IMR-90 (cell line): ENCODE measurements around the gene FOXN3. TPM values are rescaled to one million over a fixed set of nuclear protein-coding genes. Genes with fewer than 3 reads are reported as not detected.
A peak's percentile ranks its signal among the peaks of the same experiment; 100 is the strongest.

Experiments used
- ATAC-seq: fragments of 200-7000 bp; cut with Tn5 transposase; 2 replicates; pipeline ENCODE4 v1.9.1; 2020; ENCODE audit warnings: low read depth, mild to moderate bottlenecking, moderate library complexity
- BruUV-seq: library from RNA; stranded (reverse); fragments of 400-500 nt; replicated peaks from 2 replicates; lab custom pipeline; 2021; lab: Mats Ljungman, UMichigan
- CTCF ChIA-PET: fragments of 300-600 bp; formaldehyde crosslinking; extraction: SDS; loops from one replicate; lab custom pipeline; 2021; ENCODE audit warnings: antibody characterized with exemption; lab: Yijun Ruan, JAX
- POLR2A ChIA-PET: fragments of 300-600 bp; sonication (Branson Sonifier 250); formaldehyde crosslinking; loops from one replicate; lab custom pipeline; 2022; ENCODE audit warnings: antibody characterized with exemption; ENCODE audit not compliant: unreplicated experiment; lab: Charles Lee
- DNase-seq: peaks from one replicate; pipeline ENCODE4 v3.0.0; 2013
- H2AFZ ChIP-seq: replicated peaks from 2 replicates; pipeline ENCODE3; 2013; ENCODE audit warnings: low read length, mild to moderate bottlenecking; ENCODE audit not compliant: poor library complexity
- H2AK5ac ChIP-seq: 2 replicates; pipeline ENCODE4 v1.6.1; 2013; ENCODE audit warnings: low read depth, low read length, inconsistent platforms
- H2AK9ac ChIP-seq: replicated peaks from 2 replicates; pipeline ENCODE3; 2013; ENCODE audit warnings: mild to moderate bottlenecking, low read depth, low read length, moderate library complexity; ENCODE audit not compliant: poor library complexity
- H2BK120ac ChIP-seq: 2 replicates; pipeline ENCODE4 v1.6.1; 2013; ENCODE audit warnings: low read depth, low read length, inconsistent platforms
- H2BK15ac ChIP-seq: 3 replicates; pipeline ENCODE4 v1.6.1; 2013; ENCODE audit warnings: low read depth, low read length, inconsistent platforms
- H2BK20ac ChIP-seq: 2 replicates; pipeline ENCODE4 v1.6.1; 2013; ENCODE audit warnings: low read depth, mild to moderate bottlenecking, inconsistent platforms, low read length, moderate library complexity
- H2BK5ac ChIP-seq: 2 replicates; pipeline ENCODE4 v1.6.1; 2013; ENCODE audit warnings: mild to moderate bottlenecking, low read depth, low read length, inconsistent platforms; ENCODE audit not compliant: poor library complexity, severe bottlenecking
- H3K14ac ChIP-seq: replicated peaks from 2 replicates; pipeline ENCODE4 v1.6.1; 2013; ENCODE audit warnings: low read depth, low read length, inconsistent platforms
- H3K18ac ChIP-seq: 2 replicates; pipeline ENCODE4 v1.6.1; 2013; ENCODE audit warnings: low read depth, low read length, control low read depth
- H3K23ac ChIP-seq: 2 replicates; pipeline ENCODE4 v1.6.1; 2013; ENCODE audit warnings: low read depth, low read length, inconsistent platforms
- H3K27ac ChIP-seq: 2 replicates; pipeline ENCODE4 v1.5.1; 2013; ENCODE audit warnings: mild to moderate bottlenecking, control low read depth, low read length; ENCODE audit not compliant: insufficient read depth
- H3K27me3 ChIP-seq: 2 replicates; pipeline ENCODE4 v1.6.1; 2013; ENCODE audit warnings: low read length; ENCODE audit not compliant: control insufficient read depth, insufficient read depth
- H3K36me3 ChIP-seq: 2 replicates; pipeline ENCODE4 v1.6.1; 2013; ENCODE audit warnings: low read length, mixed read lengths; ENCODE audit not compliant: control insufficient read depth, insufficient read depth
- H3K4ac ChIP-seq: 2 replicates; pipeline ENCODE4 v1.6.1; 2013; ENCODE audit warnings: low read depth, low read length, inconsistent platforms
- H3K4me1 ChIP-seq: 2 replicates; pipeline ENCODE4 v1.6.1; 2013; ENCODE audit warnings: low read length, mixed read lengths; ENCODE audit not compliant: control insufficient read depth, insufficient read depth
- H3K4me2 ChIP-seq: 2 replicates; pipeline ENCODE4 v1.6.1; 2013; ENCODE audit warnings: low read depth, mild to moderate bottlenecking, control low read depth, low read length, moderate library complexity
- H3K4me3 ChIP-seq: 2 replicates; pipeline ENCODE4 v1.5.1; 2013; ENCODE audit warnings: low read depth, mild to moderate bottlenecking, control low read depth, low read length, moderate library complexity; ENCODE audit not compliant: insufficient read depth
- H3K56ac ChIP-seq: 2 replicates; pipeline ENCODE4 v1.6.1; 2013; ENCODE audit warnings: low read length, inconsistent platforms; ENCODE audit not compliant: insufficient read depth; ENCODE audit errors: extremely low read depth
- H3K79me1 ChIP-seq, 2 experiments: 2 replicates each; pipeline ENCODE4 v1.6.1; 2013; ENCODE audit warnings: low read length in 2 of 2, inconsistent platforms in 1 of 2, low read depth in 1 of 2
- H3K9ac ChIP-seq: 2 replicates; pipeline ENCODE4 v1.6.1; 2013; ENCODE audit warnings: low read depth, low read length, control low read depth
- H3K9me1 ChIP-seq: 2 replicates; pipeline ENCODE4 v1.6.1; 2013; ENCODE audit warnings: low read length, inconsistent platforms; ENCODE audit not compliant: insufficient read depth
- H3K9me3 ChIP-seq: 2 replicates; pipeline ENCODE4 v1.6.1; 2013; ENCODE audit warnings: low read length; ENCODE audit not compliant: control insufficient read depth, insufficient read depth
- H4K20me1 ChIP-seq: 2 replicates; pipeline ENCODE4 v1.6.1; 2013; ENCODE audit warnings: low read length, inconsistent platforms; ENCODE audit not compliant: insufficient read depth
- H4K5ac ChIP-seq: 2 replicates; pipeline ENCODE4 v1.6.1; 2013; ENCODE audit warnings: mild to moderate bottlenecking, low read depth, low read length, control low read depth
- H4K8ac ChIP-seq, 2 experiments: 2 replicates each; pipeline ENCODE4 v1.6.1; 2013; ENCODE audit warnings: low read depth in 2 of 2, low read length in 2 of 2, control low read depth in 1 of 2, inconsistent platforms in 1 of 2
- H4K91ac ChIP-seq: 2 replicates; pipeline ENCODE4 v1.6.1; 2013; ENCODE audit warnings: low read depth, low read length, inconsistent platforms; ENCODE audit not compliant: insufficient read depth
- CEBPB ChIP-seq: IDR thresholded peaks from 2 replicates; pipeline ENCODE4 v1.6.1; 2012; ENCODE audit warnings: low read depth, low read length, improper control_type of control experiment
- CTCF ChIP-seq: conservative IDR thresholded peaks from 2 replicates; pipeline ENCODE4 v1.5.1; 2012; ENCODE audit warnings: mild to moderate bottlenecking, low read depth, low read length, improper control_type of control experiment
- ELK1 ChIP-seq: fragments of 150-350 bp; IDR thresholded peaks from 2 replicates; pipeline ENCODE4 v1.6.1; 2016; ENCODE audit warnings: low read depth, mild to moderate bottlenecking, low read length, moderate library complexity, borderline replicate concordance
- MAFK ChIP-seq: IDR thresholded peaks from 2 replicates; pipeline ENCODE4 v1.6.1; 2012; ENCODE audit warnings: low read depth, low read length, improper control_type of control experiment
- MAZ ChIP-seq: IDR thresholded peaks from 2 replicates; pipeline ENCODE4 v1.6.1; 2012; ENCODE audit warnings: low read depth, mild to moderate bottlenecking, low read length, improper control_type of control experiment, moderate library complexity, borderline replicate concordance
- NFE2L2 ChIP-seq: fragments of 150-350 bp; IDR thresholded peaks from 2 replicates; pipeline ENCODE4 v1.6.1; 2016; ENCODE audit warnings: low read depth, mild to moderate bottlenecking, low read length
- POLR2A ChIP-seq: IDR thresholded peaks from 2 replicates; pipeline ENCODE4 v1.6.1; 2012; ENCODE audit warnings: mild to moderate bottlenecking, low read depth, low read length
- RAD21 ChIP-seq: IDR thresholded peaks from 2 replicates; pipeline ENCODE4 v1.6.1; 2012; ENCODE audit warnings: low read length, improper control_type of control experiment
- RCOR1 ChIP-seq: IDR thresholded peaks from 2 replicates; pipeline ENCODE4 v1.6.1; 2012; ENCODE audit warnings: mild to moderate bottlenecking, low read length, improper control_type of control experiment; ENCODE audit not compliant: insufficient replicate concordance
- RFX5 ChIP-seq: IDR thresholded peaks from 2 replicates; pipeline ENCODE4 v1.8.0; 2012; ENCODE audit warnings: low read depth, mild to moderate bottlenecking, low read length, moderate library complexity
- WGBS, 2 experiments: methylation state at CpG; one replicate each; pipeline versions ENCODE4 v1.1.5 to v1.1.7; 2013; ENCODE audit warnings: missing lambda C conversion rate in 2 of 2; ENCODE audit not compliant: insufficient read length in 1 of 2; ENCODE audit errors: extremely low coverage in 2 of 2; 5-methylcytosine and 5-hydroxymethylcytosine counted together
- dilution Hi-C: fragments of 300-500 bp; cut with HindIII; formaldehyde crosslinking; loops from one replicate; pipeline ENCODE4 v1.14.3; 2018; ENCODE audit warnings: low sequenced_read_pairs; ENCODE audit not compliant: unreplicated experiment
- in situ Hi-C: fragments of 300-500 bp; cut with MboI; formaldehyde crosslinking; loops from 3 replicates; pipeline ENCODE4 v1.14.3; 2019; ENCODE audit warnings: low sequenced_read_pairs, inconsistent platforms, mixed read lengths
- intact Hi-C: fragments of 100-400 bp; cut with micrococcal nuclease; formaldehyde crosslinking; loops from 2 replicates; pipeline ENCODE4 v1.10.0; 2022
- polyA plus RNA-seq, 3 experiments: library from polyadenylated mRNA; depleted of rRNA; stranded (reverse); fragments of >200 nt; gene quantifications; 2 replicates each; pipeline ENCODE4 v1.2.3, GENCODE V29; 2012; ENCODE audit warnings: low replicate concordance in 1 of 3
- total RNA-seq: library from RNA; depleted of rRNA; stranded (reverse); fragments of >200 nt; gene quantifications from 2 replicates; pipeline ENCODE4 v1.2.3, GENCODE V29; 2012

FOXN3 gene
- total and polyA plus RNA-seq, 2 of the 4 experiments (the other 2 are of a cell fraction) = 22.6 to 33.7 TPM

GRCh38 chr14:89419973-89420482 is 3.0 kb upstream of the FOXN3 start:
- H3K27ac ChIP-seq = no peak overlapping the region
- H2AFZ ChIP-seq = no peak overlapping the region
- H4K5ac ChIP-seq = no peak overlapping the region
- H2BK120ac ChIP-seq = no peak overlapping the region
- peaks cover 21 to 48% of the 10 kb centered on the region in 2 experiments for H3K79me1 ChIP-seq
- TF ChIP-seq RCOR1 = no peak
- no peak for TF ChIP-seq RFX5
- no peak for TF ChIP-seq NFE2L2
- no peak for TF ChIP-seq CEBPB
- no peak for TF ChIP-seq CTCF
- TF ChIP-seq POLR2A = no peak
- no peak for TF ChIP-seq ELK1
- no peak for TF ChIP-seq RAD21
- TF ChIP-seq MAFK = no peak
- TF ChIP-seq MAZ = no peak
- WGBS, 2 experiments = no CpG with 5 or more reads among the region's 6 CpGs
- CTCF ChIA-PET = no interaction called here
- H2AK9ac ChIP-seq = no peak overlapping the region
- H3K4ac ChIP-seq = no peak overlapping the region
- no peak overlapping the region for H3K23ac ChIP-seq
- H4K20me1 ChIP-seq = no peaks in the 10 kb centered on the region
- H3K4me1 ChIP-seq = peaks cover 14% of the 10 kb centered on the region
- H4K91ac ChIP-seq = no peak overlapping the region
- 0 out of 2 replicates have a peak, but pooled peaks cover 2% of the 10 kb centered on the region for H3K36me3 ChIP-seq
- H3K56ac ChIP-seq = no peak overlapping the region
- H3K27me3 ChIP-seq = no peaks in the 10 kb centered on the region
- H3K18ac ChIP-seq = no peak overlapping the region
- no peak overlapping the region for H3K14ac ChIP-seq
- no peak overlapping the region for H3K4me3 ChIP-seq
- no peak overlapping the region for H3K4me2 ChIP-seq
- H3K9ac ChIP-seq = no peak overlapping the region
- H2BK15ac ChIP-seq = no peak overlapping the region
- ATAC-seq = no peak
- H3K9me1 ChIP-seq = peaks cover 6% of the 10 kb centered on the region
- H2AK5ac ChIP-seq = no peak overlapping the region
- no peak overlapping the region for H4K8ac ChIP-seq
- intact Hi-C loops (loop anchor here (5.0 to 10.0 kb wide), 4 partner anchors 115 to 427 kb away; no protein-coding TSS in a partner anchor), dilution Hi-C loops (no loop called here), in situ Hi-C loops (loop anchor here (10.0 kb wide), 1 partner anchor 195 kb away; no protein-coding TSS in a partner anchor)
- POLR2A ChIA-PET = no interaction called here
- no TSS peak for BruUV-seq
- no peak overlapping the region for H2BK5ac ChIP-seq
- peak overlapping the region; percentile 3; the same call in 1 of the 2 replicates for H2BK20ac ChIP-seq
- H3K9me3 ChIP-seq = no peaks in the 10 kb centered on the region
- no peak for DNase-seq
